Chondrocyte (in vitro differentiated cells): Measurements from ENCODE around the gene NPRL2. TPM values are rescaled to one million over a fixed set of nuclear protein-coding genes. Genes with fewer than 3 reads are reported as not detected.

Source experiments
- DNase-seq: peaks from one replicate; pipeline ENCODE4 v3.0.0; 2021; ENCODE audit warnings: mixed read lengths, low spot score
- H3K27ac Mint-ChIP-seq: one replicate; pipeline ENCODE4 v1.8.0; 2021; ENCODE audit warnings: mild to moderate bottlenecking, moderate library complexity, mixed read lengths; ENCODE audit not compliant: unreplicated experiment
- H3K27me3 Mint-ChIP-seq: 2 replicates; pipeline ENCODE4 v1.8.0; 2021; ENCODE audit warnings: low read depth, mixed read lengths
- H3K36me3 Mint-ChIP-seq: 2 replicates; pipeline ENCODE4 v1.8.0; 2021; ENCODE audit warnings: low read depth, mixed read lengths
- H3K4me1 Mint-ChIP-seq: 2 replicates; pipeline ENCODE4 v1.8.0; 2021; ENCODE audit warnings: low read depth, mild to moderate bottlenecking, mixed read lengths
- H3K4me3 Mint-ChIP-seq: one replicate; pipeline ENCODE4 v1.8.0; 2021; ENCODE audit warnings: mild to moderate bottlenecking, moderate library complexity, mixed read lengths; ENCODE audit not compliant: unreplicated experiment
- H3K9me3 Mint-ChIP-seq: 2 replicates; pipeline ENCODE4 v1.8.0; 2021; ENCODE audit warnings: low read depth, mixed read lengths
- CTCF ChIP-seq: fragments of 200-600 bp; sonication (generic); IDR thresholded peaks from 2 replicates; pipeline ENCODE4 v1.5.0; 2021; ENCODE audit warnings: antibody characterized with exemption, mild to moderate bottlenecking, moderate library complexity
- total RNA-seq: library from RNA; stranded (reverse); gene quantifications from 3 replicates; pipeline ENCODE4 v1.2.1, GENCODE V29; 2021

The NPRL2 gene
- total RNA-seq, 1 donor from 2014 or later = 21.7 TPM

DNA sequence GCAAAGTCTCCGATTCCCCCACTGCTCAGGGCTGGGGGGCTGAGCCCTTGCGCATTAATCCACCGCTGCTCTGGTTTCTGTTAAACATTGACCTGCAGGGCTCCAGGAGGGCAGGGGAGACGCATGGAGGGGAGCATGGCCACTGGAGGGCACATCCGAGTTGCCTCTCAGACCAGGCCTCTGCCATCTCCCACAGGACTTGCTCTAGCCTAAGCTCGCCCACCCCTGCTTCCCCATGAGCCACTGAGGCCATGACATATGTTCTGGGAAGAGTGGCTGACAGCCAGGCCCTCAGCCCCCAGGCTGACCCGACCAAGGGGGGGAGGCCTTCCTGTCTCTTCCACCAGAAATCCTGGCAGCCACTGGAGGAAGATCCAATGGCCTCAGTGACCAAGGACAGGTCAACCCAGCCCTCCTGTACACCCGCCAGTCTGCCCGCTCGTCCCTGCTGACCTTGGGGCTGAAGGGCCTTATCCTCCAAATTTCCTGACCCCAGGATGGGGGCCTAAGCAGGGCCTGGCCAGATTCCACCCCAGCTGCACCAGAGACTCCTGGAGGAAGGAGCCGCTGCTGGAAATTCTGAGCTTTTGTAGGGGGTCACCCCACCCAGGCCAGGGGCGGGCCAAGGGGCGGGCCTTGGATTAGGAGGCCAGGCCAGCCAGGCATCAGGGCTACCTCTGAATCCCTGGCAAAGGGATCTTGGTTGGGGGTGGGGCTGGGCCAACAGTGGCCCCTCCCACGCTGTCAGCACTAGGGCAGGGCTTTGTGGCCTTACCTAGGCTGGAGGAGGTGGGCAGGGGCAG lies 47.4 kb downstream of the NPRL2 start, which contains the start of gene HYAL1:
Gene HYAL1 (minus strand): TSS at position 562 of the 803 bp plus-strand sequence. CDS start 618 bp downstream, outside the sequence.
- no peak for DNase-seq
- no peaks in the 10 kb centered on the region for H3K36me3 Mint-ChIP-seq
- no peaks in the 10 kb centered on the region for H3K27me3 Mint-ChIP-seq
- peaks cover 20% of the 10 kb centered on the region for H3K4me1 Mint-ChIP-seq
- H3K4me3 Mint-ChIP-seq = no peak within 1 kb of the TSS
- TF ChIP-seq CTCF = no peak
- H3K9me3 Mint-ChIP-seq = no peaks in the 10 kb centered on the region
- no peak within 1 kb of the TSS for H3K27ac Mint-ChIP-seq

- Mint-ChIP-seq H3K9me3 (no peaks in the 10 kb centered on the region), H3K27ac (no peak overlapping the region), H3K27me3 (no peaks in the 10 kb centered on the region), H3K36me3 (no peaks in the 10 kb centered on the region), H3K4me3 (no peak overlapping the region), H3K4me1 (peaks cover 24% of the 10 kb centered on the region)
- DNase-seq = no peak
- TF ChIP-seq CTCF = no peak
Measured at GRCh38 chr3:50302095-50303012, 48.2 kb downstream of the NPRL2 start.

DNA sequence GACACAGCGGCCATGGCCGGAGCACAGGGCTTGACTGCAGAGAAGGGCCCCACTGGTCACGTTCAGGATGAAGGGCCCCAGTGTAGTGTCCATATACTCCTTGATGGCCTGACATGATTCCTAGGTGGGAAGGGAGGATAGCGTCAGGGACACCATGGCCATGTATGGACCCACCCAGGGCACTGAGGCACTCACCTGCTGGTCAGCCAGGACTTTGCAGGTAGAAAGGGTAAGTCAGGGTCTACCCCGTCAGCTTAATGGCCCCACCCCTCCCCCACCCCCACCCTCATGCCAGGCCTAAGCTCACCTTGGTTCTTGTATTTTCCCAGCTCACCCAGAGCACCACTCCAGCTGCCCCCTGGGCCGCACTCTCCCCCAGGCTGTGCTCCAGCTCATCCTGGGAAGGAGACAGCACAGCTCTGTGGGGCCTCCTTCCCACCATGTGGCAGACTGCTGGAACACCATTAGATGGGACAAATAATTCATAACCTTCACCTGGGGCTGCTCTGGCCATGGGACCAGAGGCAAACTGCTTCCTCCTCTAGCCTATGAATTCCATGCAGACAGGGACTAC lies 49.8 kb downstream of the NPRL2 start:
- Mint-ChIP-seq H3K27ac (peak overlapping the region; percentile 97), H3K9me3 (no peaks in the 10 kb centered on the region), H3K27me3 (no peaks in the 10 kb centered on the region), H3K4me1 (peaks cover 24% of the 10 kb centered on the region), H3K4me3 (peak overlapping the region; percentile 98), H3K36me3 (no peaks in the 10 kb centered on the region)
- no peak for TF ChIP-seq CTCF
- DNase-seq = no peak

GRCh38 chr3:50299929-50300680 lies 50.5 kb downstream of the NPRL2 start:
- no peak for TF ChIP-seq CTCF
- H3K4me3 Mint-ChIP-seq = peak overlapping the region; percentile 98
- no peaks in the 10 kb centered on the region for H3K27me3 Mint-ChIP-seq
- H3K9me3 Mint-ChIP-seq = no peaks in the 10 kb centered on the region
- H3K4me1 Mint-ChIP-seq = peaks cover 24% of the 10 kb centered on the region
- H3K27ac Mint-ChIP-seq = peak overlapping the region; percentile 97
- DNase-seq = no peak
- no peaks in the 10 kb centered on the region for H3K36me3 Mint-ChIP-seq
